Eye (tissue), 1 donor: ENCODE results near the gene CDH22.

ENCODE experiments used
- DNase-seq: peaks from one replicate; pipeline ENCODE4 v3.0.0-alpha.2; 2015

Gene CDH22

DNA sequence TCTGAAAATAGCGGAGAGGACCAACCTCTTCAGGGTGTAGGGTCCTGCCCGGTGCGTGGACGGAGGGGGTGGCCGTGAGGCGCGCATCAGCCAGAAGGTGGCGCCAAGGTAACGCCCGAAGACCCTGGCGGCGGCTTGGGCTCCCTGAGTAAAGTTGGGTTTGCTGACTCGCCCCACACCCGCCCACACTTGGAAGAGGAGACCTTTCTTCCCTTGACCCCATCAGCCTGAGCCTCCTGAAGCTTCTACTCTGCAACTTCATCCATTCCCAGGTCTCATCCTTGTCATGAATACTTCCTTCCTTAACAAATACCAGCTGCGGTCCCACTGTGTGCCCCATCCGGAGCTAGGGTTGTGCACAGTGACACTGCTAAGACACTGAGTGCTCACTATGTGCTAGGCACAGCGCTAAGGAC, 175.6 kb downstream of the CDH22 start:
- DNase-seq, result peak; percentile 89

DNA sequence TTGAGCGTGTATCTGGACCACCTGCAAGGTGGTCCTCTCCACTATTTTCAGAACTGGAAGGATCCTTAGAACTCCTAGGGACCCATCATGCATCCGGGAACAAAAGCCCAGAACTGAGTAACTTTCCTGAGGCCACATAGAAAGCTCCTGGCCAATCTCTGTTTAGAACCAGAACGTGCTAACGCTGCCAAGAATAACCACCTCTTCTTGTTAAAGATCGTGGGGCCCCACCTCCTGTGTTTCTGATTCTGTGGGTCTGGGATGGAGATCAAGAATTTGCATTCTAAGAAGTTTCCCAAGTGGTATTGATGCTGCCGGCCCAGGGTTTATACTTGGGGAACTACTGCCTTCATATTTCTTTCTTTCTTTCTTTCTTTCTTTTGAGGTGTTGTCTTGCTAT, 176.9 kb downstream of the CDH22 start:
- no peak for DNase-seq

DNA sequence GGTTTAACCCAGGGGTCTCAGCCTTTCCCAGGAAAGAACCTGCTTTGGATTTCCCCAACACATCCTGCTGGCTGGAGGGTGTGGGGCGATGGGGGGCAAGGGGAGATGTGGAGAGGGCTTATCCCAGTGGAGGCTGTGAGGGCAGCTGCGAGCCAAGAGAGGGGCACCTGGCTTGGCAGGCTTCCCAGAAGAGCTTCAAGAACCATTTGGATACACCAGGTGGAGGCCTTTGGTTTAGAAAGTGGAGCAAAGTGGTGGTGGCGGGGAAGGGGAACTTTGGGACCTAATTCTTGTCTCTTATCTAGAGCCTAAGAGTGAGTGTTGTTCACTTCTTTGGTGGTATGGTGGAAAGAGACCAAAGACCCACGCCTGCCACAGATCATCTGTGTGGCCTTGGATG, 177.8 kb downstream of the CDH22 start:
- no peak for DNase-seq

DNA sequence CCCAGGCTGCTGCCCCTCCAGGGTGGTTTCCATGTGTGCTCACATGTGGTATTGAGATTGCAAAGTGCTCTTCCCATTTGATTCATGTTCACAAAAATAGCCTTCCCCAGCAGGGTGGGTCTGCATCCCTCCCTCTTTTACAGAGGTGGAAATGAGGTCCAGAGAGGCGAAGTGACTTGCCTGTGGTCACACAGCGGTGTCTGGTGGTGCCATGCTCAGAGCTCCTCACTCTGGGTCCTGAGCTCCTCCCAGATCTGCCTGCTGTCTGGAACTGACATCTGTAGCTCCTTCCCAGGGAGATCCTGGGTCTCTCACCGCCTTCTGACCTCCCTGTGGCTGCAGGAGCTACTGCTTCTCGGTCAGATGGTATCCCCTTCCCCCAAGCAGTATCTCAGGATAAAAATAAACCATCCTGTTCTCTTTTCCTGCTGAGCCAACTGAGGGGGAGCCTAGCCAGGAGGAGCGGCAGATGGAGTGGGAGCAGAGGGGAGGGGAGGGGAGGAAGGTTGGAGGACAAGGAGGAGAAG, 178.3 kb downstream of the CDH22 start:
- DNase-seq, result no peak

DNA sequence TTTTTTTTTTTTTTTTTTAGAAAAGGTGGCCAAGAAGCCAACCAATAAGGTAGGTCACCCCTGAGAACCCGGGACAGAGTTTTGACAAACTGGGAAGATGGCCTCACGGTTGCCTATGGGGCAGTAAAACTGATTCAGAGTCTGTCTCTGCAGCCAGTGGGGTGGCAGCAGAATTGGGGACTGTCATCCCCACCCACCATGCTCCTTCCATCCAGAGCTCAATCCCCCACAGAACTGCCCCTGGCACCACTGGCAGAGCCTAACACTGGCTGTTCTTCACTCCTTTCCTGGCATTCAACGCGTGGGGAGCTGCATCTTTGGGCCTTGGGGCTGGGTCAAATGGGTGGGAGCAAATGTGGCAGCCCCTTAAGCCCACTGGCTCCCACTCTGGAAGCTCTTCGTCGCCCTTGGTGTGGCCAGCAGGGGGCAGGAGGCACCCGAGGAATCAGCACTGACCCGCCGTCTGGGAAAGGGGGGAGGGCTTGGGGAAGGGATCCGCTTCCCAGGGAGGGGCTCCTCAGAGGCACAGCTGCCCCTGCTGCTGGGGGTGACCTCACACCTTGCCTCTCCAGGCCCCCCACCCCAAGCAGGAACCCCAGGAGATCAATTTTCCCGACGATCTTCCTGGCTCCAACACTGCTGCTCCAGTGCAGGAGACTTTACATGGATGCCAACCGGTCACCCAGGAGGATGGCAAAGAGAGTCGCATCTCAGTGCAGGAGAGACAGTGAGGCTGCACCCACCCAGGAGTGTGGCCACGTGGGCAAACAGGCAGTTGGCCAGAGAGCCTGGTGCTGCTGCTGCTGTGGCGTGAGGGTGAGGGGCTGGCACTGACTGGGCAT, 179.8 kb downstream of the CDH22 start:
- DNase-seq, result peak; percentile 69

DNA sequence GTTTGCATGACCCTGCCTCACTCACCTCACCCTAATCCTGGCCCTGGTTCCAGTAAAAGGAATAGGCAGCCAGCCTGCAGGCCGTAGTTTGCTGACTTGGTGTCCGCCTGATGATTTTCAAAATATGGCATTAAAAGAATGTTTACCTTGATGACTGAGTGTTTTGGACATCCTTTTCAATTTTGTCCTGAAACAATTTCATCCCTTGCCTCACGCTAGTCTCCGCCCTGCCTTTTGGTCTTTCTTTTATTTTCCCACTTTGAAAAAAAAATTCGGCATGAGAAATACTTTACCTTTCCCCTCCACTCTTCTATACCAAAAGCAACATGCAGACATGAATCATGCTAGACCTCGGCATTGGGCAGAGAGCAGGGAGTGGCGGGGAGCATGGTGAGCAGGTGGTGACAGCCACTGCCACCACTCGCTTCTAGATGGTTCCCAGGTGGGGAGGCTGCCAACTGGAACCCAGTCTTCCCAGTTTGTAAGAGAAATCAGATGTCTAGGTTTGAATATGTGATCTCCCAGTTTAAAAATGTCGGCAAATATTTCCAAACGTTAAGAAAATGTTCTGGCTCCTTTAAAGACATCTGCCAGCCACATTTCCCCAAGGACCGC, 180.8 kb downstream of the CDH22 start:
- no peak for DNase-seq

DNA sequence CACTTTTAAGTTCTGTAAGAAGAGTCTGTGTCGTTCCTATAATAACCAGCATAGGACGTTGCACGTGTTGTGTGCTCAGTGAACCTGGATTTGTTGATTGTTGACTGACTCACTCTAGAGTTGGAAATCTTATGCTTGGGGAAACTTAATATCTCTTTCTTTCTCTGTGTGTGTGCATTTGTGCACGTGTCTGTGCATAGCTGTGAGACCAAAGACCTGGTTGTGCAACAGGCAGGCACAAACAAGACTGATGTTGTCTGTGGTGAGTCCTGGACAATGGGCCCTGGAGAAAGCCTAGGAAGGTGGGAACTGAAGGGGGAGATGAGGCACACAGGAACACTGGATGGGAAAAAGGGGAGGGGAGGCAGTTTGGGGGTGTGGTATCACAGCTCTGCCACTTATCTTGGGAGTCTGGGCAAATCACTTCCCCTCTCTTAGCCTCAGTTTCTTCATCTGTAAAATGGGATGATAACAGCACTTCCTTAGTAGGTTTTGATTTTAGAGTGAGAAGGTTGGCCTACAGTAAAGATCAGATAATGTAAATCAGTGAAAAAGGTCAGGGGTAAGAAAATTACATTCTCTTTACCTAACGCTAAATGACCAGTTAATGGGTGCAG, 181.8 kb downstream of the CDH22 start:
- DNase-seq, result no peak
